NCI-H2227 (cell line): ENCODE data around the gene AMIGO1.

Experiments
- DNase-seq: peaks from one replicate; lab custom pipeline; 2025; ENCODE audit not compliant: unreplicated experiment; lab: John Stamatoyannopoulos, UW

AMIGO1 gene, protein sequence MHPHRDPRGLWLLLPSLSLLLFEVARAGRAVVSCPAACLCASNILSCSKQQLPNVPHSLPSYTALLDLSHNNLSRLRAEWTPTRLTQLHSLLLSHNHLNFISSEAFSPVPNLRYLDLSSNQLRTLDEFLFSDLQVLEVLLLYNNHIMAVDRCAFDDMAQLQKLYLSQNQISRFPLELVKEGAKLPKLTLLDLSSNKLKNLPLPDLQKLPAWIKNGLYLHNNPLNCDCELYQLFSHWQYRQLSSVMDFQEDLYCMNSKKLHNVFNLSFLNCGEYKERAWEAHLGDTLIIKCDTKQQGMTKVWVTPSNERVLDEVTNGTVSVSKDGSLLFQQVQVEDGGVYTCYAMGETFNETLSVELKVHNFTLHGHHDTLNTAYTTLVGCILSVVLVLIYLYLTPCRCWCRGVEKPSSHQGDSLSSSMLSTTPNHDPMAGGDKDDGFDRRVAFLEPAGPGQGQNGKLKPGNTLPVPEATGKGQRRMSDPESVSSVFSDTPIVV

DNA sequence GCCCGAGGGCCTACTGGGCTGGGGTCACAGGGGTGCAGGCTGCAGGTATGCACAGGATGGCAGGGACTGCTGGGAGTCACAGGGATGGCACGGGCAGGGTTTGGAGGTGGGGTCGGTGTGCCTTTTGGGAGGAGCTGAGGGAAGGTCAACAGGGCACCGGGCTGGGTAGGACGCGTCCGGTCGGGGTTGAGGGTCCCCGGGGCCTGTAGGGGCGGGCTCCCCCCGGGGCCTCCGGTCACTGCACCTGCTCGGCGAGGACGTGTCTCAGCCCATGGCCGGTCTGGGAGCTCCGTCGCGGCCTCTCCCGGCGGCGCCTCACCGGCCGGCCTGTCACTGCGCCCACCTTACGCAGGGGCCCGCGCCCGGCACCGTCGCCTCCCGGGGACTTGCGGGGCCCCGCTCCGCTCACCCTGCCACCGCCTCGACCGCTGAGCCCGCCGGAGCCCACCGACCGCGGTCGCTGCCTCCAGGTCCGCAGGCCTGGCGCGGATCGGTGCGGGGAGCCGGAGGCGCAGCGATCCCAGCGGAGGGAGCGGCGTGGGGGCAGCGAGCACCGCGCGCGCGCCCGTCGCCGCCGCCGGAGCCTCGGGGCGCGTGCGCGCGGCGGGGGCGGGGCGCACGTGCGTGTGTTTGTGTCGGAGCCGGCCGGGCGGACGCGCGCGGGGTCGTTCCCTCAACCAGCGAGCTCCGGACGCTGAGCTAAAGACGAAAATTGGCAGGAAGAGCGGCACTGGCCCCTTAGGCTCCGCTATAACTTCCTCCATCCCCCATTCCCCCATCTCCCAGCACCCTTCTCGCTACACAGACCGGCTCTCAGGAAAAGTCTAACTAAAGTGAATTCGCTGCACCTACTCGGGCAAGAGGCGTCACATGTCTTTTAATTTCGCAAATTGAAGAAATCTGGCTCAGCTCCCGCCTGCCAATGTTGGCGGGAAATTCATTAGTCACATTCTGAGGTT is at the start of gene AMIGO1:
TSS of gene AMIGO1 (minus strand) at position 552 of the 959 bp plus-strand sequence. CDS start 815 bp downstream, outside the sequence.
- peak; percentile 89 for DNase-seq

GRCh38 chr1:109557520-109557919 is 48.0 kb upstream of the AMIGO1 start:
- DNase-seq = no peak

DNA sequence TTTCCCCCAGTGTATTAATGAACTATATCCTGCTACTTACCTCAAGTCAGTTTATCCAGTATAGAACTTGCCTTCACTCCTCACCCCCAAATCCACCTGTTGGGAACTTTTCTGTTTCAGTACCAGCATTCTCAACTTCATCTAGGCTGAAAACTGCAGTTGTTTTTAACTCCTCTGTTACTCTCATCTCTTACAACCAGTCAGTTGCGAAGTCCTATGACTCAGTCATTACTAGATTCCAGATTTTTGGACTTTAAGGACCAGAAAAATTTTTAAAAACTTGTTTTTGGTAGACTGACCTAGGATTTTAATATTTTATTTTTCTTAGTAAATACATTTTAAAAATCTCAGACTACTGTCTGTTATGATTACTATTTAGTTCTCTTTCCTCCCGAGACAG is 47.0 kb upstream of the AMIGO1 start:
- no peak for DNase-seq

GRCh38 chr1:109548321-109549267 is 39.1 kb upstream of the AMIGO1 start, which contains the start of gene GNAI3:
GNAI3 (plus strand) TSS chr1:109548615; CDS start chr1:109548721, 106 bp downstream.
- DNase-seq = peak; percentile 96

DNA sequence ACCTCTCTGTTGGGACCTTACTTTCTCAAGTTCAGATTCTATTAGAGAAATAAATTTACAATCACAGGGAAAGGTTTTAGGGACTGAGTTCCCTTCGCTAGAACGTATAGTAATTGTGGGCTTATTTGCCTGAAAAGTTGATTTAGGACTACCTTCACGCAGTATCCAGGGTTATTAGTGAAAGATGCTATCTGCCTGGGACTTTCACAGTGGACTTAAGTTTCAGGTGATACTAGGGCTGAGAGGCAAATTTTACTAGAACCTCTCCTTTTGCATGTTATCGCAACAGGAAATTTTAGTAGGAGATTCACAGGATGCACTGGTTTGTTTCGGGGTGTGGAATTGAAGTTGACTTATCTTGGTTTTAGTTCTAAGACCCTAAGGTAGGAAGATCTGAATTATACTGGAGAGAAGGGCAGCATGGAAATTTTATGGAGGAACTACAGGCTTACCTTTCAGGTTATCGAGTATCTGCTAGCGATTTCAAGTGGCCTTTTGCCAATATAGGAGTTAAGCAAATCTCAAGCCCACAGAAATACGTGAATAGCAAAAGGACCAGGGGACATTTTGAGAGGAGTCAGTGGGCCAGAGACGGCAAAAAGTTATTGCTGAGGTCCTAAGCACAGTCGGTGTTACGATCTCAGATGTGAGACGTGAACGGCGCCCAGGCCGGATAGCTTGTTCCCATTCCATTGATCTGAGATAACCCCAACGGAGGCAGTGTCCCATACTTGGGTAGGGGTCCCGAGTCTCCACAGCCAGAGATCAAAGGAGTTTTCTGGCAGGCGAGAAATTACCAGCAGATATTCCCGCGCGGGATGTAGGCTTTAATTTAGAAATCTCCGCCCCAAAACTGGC is 38.2 kb upstream of the AMIGO1 start:
- DNase-seq = no peak

DNA sequence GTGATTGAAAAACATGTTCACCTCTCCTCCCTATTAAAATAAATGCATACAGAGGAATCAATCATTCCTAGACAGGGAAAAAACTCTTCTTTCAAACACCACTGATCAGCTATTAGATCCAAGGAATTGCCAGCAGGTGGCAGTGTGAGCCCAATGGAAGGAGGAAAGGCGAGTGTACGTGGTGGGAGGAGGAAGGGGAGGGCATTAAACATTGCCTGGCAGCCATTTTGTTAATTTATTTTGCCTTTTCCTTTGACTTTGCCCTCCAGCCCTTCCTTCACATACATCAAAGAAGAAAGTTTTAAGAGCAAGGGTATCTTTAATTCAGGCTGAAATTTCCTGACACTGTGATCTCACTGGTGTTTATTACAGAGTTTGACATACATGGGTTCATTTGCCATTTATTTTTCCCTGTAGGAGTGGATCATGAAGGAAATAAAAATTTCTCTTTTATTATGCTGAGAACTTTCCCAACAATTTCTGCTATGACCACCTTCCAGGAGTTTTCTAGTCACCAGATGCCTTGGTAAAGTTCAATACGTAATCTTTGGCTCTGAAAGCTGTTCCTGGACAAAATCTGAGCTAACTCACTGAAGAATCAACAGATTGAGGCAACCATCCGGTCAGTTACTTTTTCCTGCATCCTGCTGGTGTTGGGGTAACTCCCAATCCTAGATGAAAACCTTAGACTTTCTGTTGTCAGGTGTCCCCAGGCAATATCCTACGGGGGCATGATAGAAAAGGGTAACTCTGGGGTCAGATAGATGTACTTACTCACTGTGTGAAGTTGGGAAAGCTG is 37.0 kb upstream of the AMIGO1 start:
- DNase-seq = peak; percentile 93

DNA sequence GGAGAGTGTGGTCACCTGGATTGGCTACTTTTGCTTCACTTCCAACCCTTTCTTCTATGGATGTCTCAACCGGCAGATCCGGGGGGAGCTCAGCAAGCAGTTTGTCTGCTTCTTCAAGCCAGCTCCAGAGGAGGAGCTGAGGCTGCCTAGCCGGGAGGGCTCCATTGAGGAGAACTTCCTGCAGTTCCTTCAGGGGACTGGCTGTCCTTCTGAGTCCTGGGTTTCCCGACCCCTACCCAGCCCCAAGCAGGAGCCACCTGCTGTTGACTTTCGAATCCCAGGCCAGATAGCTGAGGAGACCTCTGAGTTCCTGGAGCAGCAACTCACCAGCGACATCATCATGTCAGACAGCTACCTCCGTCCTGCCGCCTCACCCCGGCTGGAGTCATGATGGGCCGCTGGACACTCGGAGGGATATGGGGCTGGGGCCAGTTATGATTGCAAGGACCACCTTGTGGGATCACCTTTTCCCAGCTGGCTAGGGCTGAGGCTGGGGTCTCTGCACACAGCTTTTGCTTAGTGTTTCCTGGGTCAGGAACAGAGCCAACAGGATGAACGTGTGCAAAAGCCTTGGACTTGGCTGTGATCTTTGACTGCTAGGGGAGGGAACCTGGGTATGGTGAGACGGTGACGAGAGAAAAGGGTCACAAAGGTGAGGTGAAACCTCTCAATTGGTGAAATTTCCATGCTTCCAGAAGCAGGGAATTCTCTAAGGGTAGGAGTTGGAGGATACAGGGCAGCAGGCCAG is 34.6 kb upstream of the AMIGO1 start:
- DNase-seq = no peak

DNA sequence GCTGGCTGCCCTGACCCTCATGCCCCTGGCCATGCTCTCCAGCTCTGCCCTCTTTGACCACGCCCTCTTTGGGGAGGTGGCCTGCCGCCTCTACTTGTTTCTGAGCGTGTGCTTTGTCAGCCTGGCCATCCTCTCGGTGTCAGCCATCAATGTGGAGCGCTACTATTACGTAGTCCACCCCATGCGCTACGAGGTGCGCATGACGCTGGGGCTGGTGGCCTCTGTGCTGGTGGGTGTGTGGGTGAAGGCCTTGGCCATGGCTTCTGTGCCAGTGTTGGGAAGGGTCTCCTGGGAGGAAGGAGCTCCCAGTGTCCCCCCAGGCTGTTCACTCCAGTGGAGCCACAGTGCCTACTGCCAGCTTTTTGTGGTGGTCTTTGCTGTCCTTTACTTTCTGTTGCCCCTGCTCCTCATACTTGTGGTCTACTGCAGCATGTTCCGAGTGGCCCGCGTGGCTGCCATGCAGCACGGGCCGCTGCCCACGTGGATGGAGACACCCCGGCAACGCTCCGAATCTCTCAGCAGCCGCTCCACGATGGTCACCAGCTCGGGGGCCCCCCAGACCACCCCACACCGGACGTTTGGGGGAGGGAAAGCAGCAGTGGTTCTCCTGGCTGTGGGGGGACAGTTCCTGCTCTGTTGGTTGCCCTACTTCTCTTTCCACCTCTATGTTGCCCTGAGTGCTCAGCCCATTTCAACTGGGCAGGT is 33.9 kb upstream of the AMIGO1 start:
- no peak for DNase-seq

DNA sequence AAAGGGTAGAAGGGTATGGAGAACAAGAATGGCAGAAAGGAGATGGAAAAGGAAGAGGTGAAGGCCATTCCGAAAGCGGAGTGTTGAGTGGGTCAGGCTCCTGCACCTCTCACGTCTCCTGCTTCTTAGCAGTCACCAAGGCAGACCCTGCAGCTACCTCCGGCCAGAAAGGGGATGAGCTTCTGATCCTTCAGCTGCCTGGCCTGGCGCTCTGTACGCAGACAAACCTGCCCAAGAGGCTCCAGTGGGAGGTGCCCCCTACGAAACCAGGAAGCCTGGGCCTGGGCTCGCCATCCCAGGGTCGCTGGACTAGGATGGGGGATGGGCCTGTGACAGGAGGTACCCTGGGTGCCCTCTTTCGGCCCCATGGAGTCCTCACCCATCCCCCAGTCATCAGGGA is 33.1 kb upstream of the AMIGO1 start:
- no peak for DNase-seq

DNA sequence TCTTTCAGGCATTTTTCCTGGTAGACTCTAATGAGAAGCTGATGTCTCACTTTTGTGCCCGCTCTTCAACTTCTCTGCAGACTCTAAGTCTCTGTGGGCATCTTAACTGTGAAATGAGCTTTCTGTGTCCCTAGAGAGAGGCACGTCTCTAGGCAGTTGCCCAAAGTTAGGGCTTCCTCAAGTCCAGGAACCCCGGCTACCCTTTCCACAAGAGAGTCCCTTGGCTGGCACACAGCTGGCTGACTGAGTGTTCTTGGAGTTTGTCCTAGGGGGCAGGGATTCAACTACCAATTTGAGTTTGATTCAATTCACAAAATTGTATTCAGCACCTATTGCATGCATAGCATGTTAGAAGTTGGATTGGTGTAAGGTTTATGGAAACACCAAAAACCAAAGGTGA is 31.6 kb upstream of the AMIGO1 start:
- no peak for DNase-seq

DNA sequence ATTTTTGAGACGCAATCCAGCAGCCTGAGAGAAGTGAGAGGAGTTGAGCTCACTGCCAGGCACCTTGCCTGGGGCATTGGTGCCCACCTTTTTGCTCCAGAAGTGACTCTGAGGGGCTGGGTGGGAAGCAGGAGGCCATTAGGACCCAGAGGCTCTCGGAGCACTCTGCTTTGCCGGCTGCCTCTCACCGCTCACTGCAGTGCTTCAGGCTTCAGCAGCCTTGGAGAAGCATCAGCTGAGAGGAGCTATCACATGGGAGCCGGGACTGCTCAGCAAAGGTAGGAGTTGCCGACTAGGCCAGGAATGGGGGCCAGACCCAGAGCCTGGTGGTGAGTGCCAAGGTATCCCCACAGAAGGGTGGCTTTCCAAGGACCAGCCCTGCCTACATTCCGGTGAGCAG is 30.1 kb upstream of the AMIGO1 start, which contains the start of gene GPR61:
TSS of gene GPR61 (plus strand) at position 197 of the 400 bp plus-strand sequence. CDS start 3,151 bp downstream, outside the sequence.
- DNase-seq = peak; percentile 52

DNA sequence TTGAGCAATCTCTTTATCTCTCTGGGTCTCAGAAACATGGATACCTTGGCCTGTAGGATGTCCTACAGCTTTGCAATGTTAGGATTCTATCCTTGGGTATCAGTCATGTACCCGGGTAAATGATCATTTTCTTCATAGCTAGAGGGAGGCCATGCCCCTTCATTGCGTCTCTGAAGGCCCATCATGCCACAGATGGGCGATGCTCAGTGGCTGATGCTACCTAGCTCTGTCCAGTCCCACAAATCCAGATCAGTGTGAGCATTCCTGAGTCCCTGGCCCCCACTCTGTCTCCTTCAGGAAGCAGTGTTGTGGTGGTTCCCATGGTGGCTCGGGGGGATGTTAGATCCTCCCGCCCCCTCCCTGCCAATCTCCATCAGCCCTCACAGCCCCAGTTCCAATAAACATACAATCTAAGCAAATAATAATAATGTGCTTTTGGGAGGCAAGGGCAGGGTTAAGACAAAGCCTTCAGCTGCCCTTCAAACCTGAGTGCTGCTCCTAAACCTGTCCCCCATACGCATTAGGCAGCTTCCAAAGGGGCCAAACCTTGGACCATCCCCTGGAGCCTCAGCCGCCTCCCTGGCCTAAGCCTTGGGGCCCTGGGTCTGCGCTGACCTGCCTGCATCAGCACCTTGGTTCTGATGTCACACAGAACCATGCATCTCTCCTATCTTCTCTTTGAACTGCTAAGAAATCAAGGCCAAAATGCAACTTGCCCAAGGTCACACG is 29.5 kb upstream of the AMIGO1 start:
- DNase-seq = no peak

DNA sequence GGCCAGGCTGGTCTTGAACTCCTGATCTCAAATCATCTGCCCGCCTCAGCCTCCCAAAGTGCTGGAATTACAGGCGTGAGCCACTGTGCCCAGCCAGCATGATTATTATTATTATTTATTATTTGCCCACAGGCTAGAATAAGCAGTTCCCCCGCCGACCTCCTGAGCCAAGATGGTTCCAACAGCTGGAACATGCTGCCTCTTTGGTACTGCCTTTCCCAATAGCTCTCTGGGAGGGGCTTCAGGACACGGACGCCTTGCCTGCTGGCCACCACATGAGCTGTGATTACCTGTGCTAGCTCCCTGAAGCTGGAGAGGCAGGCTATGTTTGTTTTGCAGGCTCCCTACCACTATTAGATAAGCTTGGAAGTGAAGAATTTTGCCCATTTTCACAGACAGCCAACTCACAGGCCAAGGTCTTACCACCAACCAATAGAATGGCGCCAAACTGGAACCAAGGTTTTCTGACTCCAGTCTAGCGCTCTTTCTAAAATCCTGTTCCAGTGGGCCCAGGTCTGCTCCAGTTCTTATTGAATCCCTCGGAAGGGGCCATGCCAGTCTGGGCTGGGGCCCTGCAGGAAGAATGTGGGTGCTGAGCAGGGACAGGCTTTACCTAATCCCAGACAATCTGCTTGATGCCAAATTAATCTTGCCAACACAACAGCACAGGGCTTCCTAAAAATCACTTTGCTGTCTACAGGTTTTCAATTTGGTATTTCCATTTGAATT is 28.1 kb upstream of the AMIGO1 start:
- no peak for DNase-seq

GRCh38 chr1:109535971-109536491 is 26.5 kb upstream of the AMIGO1 start:
- DNase-seq = peak; percentile 29

- no peak for DNase-seq
Observed at GRCh38 chr1:109535481-109535880, 26.0 kb upstream of the AMIGO1 start.
